GM12878 (cell line): ENCODE results near the gene TSKU. TPM values are rescaled to one million over a fixed set of nuclear protein-coding genes. Genes with fewer than 3 reads are reported as not detected.

ENCODE experiments used
- ATAC-seq: fragments of 200-7000 bp; cut with Tn5 transposase; 3 replicates; pipeline ENCODE4 v1.9.1; 2020; ENCODE audit warnings: mild to moderate bottlenecking, moderate library complexity
- BruUV-seq: library from RNA; stranded (reverse); fragments of 400-500 nt; replicated peaks from 2 replicates; lab custom pipeline; 2021; lab: Mats Ljungman, UMichigan
- CTCF ChIA-PET: fragments of 300-600 bp; sonication (Branson Sonifier 250); formaldehyde crosslinking; extraction: SDS; loops from one replicate; lab custom pipeline; 2021; ENCODE audit warnings: inconsistent platforms; lab: Yijun Ruan, JAX
- POLR2A ChIA-PET: fragments of 350-600 bp; formaldehyde crosslinking; extraction: SDS; loops from one replicate; lab custom pipeline; 2021; ENCODE audit warnings: inconsistent platforms; lab: Charles Lee
- RAD21 ChIA-PET: fragments of 300-600 bp; sonication (Branson Sonifier 250); formaldehyde crosslinking; loops from one replicate; lab custom pipeline; 2023; ENCODE audit warnings: antibody characterized with exemption; ENCODE audit not compliant: unreplicated experiment; lab: Charles Lee
- SMC1A ChIA-PET: fragments of 300-600 bp; sonication (Branson Sonifier 250); formaldehyde crosslinking; loops from one replicate; lab custom pipeline; 2023; ENCODE audit not compliant: unreplicated experiment, uncharacterized antibody; lab: Charles Lee
- DNase-seq: peaks from one replicate; pipeline ENCODE4 v3.0.0-alpha.2; 2011; ENCODE audit warnings: low read depth, low spot score
- FAIRE-seq: peaks from 3 replicates; lab custom pipeline; 2011; peaks lifted over from hg19 to GRCh38; lab: Jason Lieb, UNC
- H2AFZ ChIP-seq: 2 replicates; pipeline ENCODE4 v1.6.0; 2011; ENCODE audit warnings: low read depth, low read length, control low read depth; ENCODE audit not compliant: control insufficient read depth
- H3K27ac ChIP-seq: 2 replicates; pipeline ENCODE4 v1.5.1; 2011; ENCODE audit warnings: control low read depth; ENCODE audit not compliant: control insufficient read depth, insufficient read depth
- H3K27me3 ChIP-seq, 2 experiments: replicated peaks in 1 of 2; 2 replicates each; pipeline versions ENCODE4 v1.6.0 to v1.6.1; 2011; ENCODE audit warnings: low read length in 1 of 2; ENCODE audit not compliant: control insufficient read depth in 2 of 2, insufficient read depth in 2 of 2
- H3K36me3 ChIP-seq, 2 experiments: 2 replicates each; pipeline ENCODE4 v1.5.1; 2011; ENCODE audit warnings: low read length in 1 of 2; ENCODE audit not compliant: control insufficient read depth in 2 of 2, insufficient read depth in 2 of 2
- H3K4me1 ChIP-seq: 2 replicates; pipeline ENCODE4 v1.6.1; 2011; ENCODE audit warnings: mild to moderate bottlenecking, low read length, moderate library complexity, mixed read lengths; ENCODE audit not compliant: control insufficient read depth, insufficient read depth
- H3K4me2 ChIP-seq: 2 replicates; pipeline ENCODE4 v1.6.0; 2011; ENCODE audit warnings: control low read depth; ENCODE audit not compliant: control insufficient read depth, insufficient read depth
- H3K4me3 ChIP-seq: fragments of 200-600 bp; sonication (generic); 2 replicates; pipeline ENCODE4 v1.5.1; 2016
- H3K79me2 ChIP-seq: 2 replicates; pipeline ENCODE4 v1.6.0; 2011; ENCODE audit warnings: low read length; ENCODE audit not compliant: control insufficient read depth, insufficient read depth
- H3K9ac ChIP-seq: 2 replicates; pipeline ENCODE4 v1.8.0; 2011; ENCODE audit warnings: low read length, control low read depth, mixed read lengths; ENCODE audit not compliant: control insufficient read depth, insufficient read depth
- H3K9me3 ChIP-seq: replicated peaks from 3 replicates; pipeline ENCODE4 v1.5.1; 2011; ENCODE audit warnings: mild to moderate bottlenecking, low read length; ENCODE audit not compliant: control insufficient read depth, insufficient read depth
- H4K20me1 ChIP-seq: 2 replicates; pipeline ENCODE4 v1.6.0; 2011; ENCODE audit not compliant: control insufficient read depth, insufficient read depth
- BRCA1 ChIP-seq: IDR thresholded peaks from 2 replicates; pipeline ENCODE4 v1.6.1; 2011; ENCODE audit warnings: low read depth, low read length, improper control_type of control experiment
- CREM ChIP-seq: IDR thresholded peaks from 2 replicates; pipeline ENCODE4 v1.6.1; 2014; ENCODE audit warnings: antibody characterized with exemption, low read depth
- E4F1 ChIP-seq: fragments of 450-650 bp; IDR thresholded peaks from 2 replicates; pipeline ENCODE4 v1.6.1; 2018; ENCODE audit warnings: borderline replicate concordance, mild to moderate bottlenecking; ENCODE audit not compliant: partially characterized antibody
- EGR1 ChIP-seq, 2 experiments: IDR thresholded peaks; 1 replicate in 1 of 2; 2 replicates in 1 of 2; pipeline ENCODE4 v1.6.1; 2011 to 2012; ENCODE audit warnings: low read depth in 2 of 2, low read length in 2 of 2, borderline replicate concordance in 1 of 2, mild to moderate bottlenecking in 1 of 2, moderate library complexity in 1 of 2
- ELK1 ChIP-seq: IDR thresholded peaks from 2 replicates; pipeline ENCODE4 v1.6.1; 2012; ENCODE audit warnings: low read depth, low read length, improper control_type of control experiment
- EP300 ChIP-seq, 2 experiments: fragments of 150-350 bp in 1 of 2; IDR thresholded peaks; 2 replicates each; pipeline ENCODE4 v1.6.1; 2011 to 2012; ENCODE audit warnings: low read depth in 2 of 2, low read length in 2 of 2, borderline replicate concordance in 1 of 2, improper control_type of control experiment in 1 of 2, inconsistent platforms in 1 of 2; ENCODE audit not compliant: control insufficient read depth in 1 of 2
- HCFC1 ChIP-seq: fragments of 150-350 bp; IDR thresholded peaks from 2 replicates; pipeline ENCODE4 v1.6.1; 2014; ENCODE audit warnings: low read length
- MYC ChIP-seq: IDR thresholded peaks from 2 replicates; pipeline ENCODE4 v1.6.1; 2011; ENCODE audit warnings: mild to moderate bottlenecking, low read length, moderate library complexity, inconsistent platforms; ENCODE audit not compliant: insufficient read depth, insufficient replicate concordance, insufficient read length, severe bottlenecking
- SMAD5 ChIP-seq: IDR thresholded peaks from 2 replicates; pipeline ENCODE4 v1.6.1; 2016; ENCODE audit warnings: antibody characterized with exemption, low read depth
- SP1 ChIP-seq: IDR thresholded peaks from one replicate; pipeline ENCODE4 v1.6.1; 2011; ENCODE audit warnings: low read depth, low read length
- ZBTB33 ChIP-seq: fragments of 450-650 bp; IDR thresholded peaks from 2 replicates; pipeline ENCODE4 v1.6.1; 2017; ENCODE audit warnings: mild to moderate bottlenecking
- WGBS: methylation state at CpG from one replicate; pipeline ENCODE4 v1.1.6; 2016; ENCODE audit warnings: low lambda C conversion rate; ENCODE audit not compliant: insufficient replicate concordance, insufficient coverage; ENCODE audit errors: missing lambda C conversion rate; 5-methylcytosine and 5-hydroxymethylcytosine counted together
- in situ Hi-C: fragments of 300-500 bp; cut with MboI; formaldehyde crosslinking; loops from 9 replicates; pipeline ENCODE4 v1.14.3; 2018; ENCODE audit warnings: mixed read lengths
- intact Hi-C: fragments of 100-400 bp; cut with micrococcal nuclease; formaldehyde crosslinking; loops from one replicate; pipeline ENCODE4 v1.14.2; 2022; ENCODE audit not compliant: unreplicated experiment
- polyA plus RNA-seq, 11 experiments: library from polyadenylated mRNA; depleted of rRNA in 4 of 11; unstranded in 6 of 11; stranded (reverse) in 5 of 11; fragments of >200 nt; fragmentation: Nextera tagmentation in 4 of 11; fragmentation: Illumina TruSeq in 1 of 11; extraction: Ambion mirVana in 4 of 11; extraction: Trizol in 1 of 11; gene quantifications; 1 replicate in 1 of 11; 2 replicates in 10 of 11; pipeline versions ENCODE4 v1.2.1 to v1.2.3, GENCODE V29; 2011 to 2016; ENCODE audit warnings: inconsistent platforms in 2 of 11, missing spikeins in 2 of 11, low read depth in 1 of 11
- total RNA-seq, 4 experiments: library from RNA; depleted of rRNA in 3 of 4; stranded (reverse); fragments of >200 nt in 3 of 4; fragmentation: Illumina TruSeq in 1 of 4; extraction: Trizol in 1 of 4; gene quantifications; 2 replicates each; pipeline versions ENCODE4 v1.2.1 to v1.2.3, GENCODE V29; 2013 to 2021
- TF ChIP-seq, protein P1 (sequence below): IDR thresholded peaks from 2 replicates; pipeline ENCODE4 v1.6.1; 2012; ENCODE audit warnings: improper control_type of control experiment, low read depth, low read length; ENCODE audit not compliant: insufficient replicate concordance

The TSKU gene
- total and polyA plus RNA-seq, 10 of the 15 experiments (the other 5 are each of a cell fraction or from before 2014, with no cell fraction given) = 0.04 to 1.5 (median 0.62) TPM

DNA sequence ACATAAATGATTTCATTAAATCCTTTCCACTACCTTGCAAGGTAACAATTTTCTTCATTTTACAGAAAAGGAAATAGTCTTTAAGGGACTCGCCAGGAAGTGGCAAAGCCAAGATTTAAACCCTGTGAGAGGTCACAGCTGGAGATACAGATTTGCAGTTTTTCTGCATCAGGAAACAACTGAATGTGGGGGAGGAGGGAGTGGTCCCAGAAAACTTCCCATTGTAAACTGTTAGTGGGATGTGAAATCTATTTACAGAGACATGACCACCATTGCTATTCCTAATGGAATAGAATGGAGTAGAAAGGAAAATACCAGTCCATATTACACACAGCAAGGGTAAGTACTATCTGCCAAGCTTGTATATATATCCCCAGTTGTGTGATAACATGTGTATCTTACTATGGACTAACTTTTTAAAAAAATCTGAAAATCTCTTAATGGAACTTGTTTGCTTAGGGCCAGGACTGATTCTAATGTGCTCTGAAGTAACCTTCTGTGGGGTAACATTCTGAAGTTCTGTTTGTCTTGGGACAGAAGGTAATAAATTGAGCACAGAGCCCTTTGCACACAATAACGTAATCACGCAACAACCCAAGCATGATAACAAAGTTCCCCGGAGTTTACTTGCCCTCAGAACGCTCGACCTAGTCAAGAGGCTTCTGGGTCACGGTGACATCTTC, 10.9 kb upstream of the TSKU start:
- H3K36me3 ChIP-seq = no peaks in the 10 kb centered on the region
- H4K20me1 ChIP-seq = no peaks in the 10 kb centered on the region
- WGBS = 31% methylated on average over 7 of the region's 7 CpGs
- no peak for ATAC-seq
- no peak overlapping the region for H3K27ac ChIP-seq
- H3K9ac ChIP-seq = no peak overlapping the region
- ChIA-PET RAD21 (no interaction called here), POLR2A (no interaction called here), CTCF (no interaction called here), SMC1A (no interaction called here)
- DNase-seq = no peak
- no peak overlapping the region for H3K4me3 ChIP-seq
- no peak overlapping the region for H2AFZ ChIP-seq
- H3K4me2 ChIP-seq = no peak overlapping the region
- no TSS peak for BruUV-seq
- in situ Hi-C loops = no loop called here
- no peak for FAIRE-seq
- intact Hi-C loops = no loop called here
- no peaks in the 10 kb centered on the region; a peak in 2 of 4 replicates for H3K27me3 ChIP-seq
- H3K4me1 ChIP-seq = peaks cover 7% of the 10 kb centered on the region
- TF ChIP-seq EGR1 (IDR thresholded peaks at IDR 0.05; ENCODE audit: borderline replicate concordance in 1 of 2, low read depth in 2 of 2, low read length in 2 of 2) = no peak
- TF ChIP-seq HCFC1 = no peak
- no peak for TF ChIP-seq E4F1
- TF ChIP-seq SP1 = no peak
- TF ChIP-seq, protein P1, sequence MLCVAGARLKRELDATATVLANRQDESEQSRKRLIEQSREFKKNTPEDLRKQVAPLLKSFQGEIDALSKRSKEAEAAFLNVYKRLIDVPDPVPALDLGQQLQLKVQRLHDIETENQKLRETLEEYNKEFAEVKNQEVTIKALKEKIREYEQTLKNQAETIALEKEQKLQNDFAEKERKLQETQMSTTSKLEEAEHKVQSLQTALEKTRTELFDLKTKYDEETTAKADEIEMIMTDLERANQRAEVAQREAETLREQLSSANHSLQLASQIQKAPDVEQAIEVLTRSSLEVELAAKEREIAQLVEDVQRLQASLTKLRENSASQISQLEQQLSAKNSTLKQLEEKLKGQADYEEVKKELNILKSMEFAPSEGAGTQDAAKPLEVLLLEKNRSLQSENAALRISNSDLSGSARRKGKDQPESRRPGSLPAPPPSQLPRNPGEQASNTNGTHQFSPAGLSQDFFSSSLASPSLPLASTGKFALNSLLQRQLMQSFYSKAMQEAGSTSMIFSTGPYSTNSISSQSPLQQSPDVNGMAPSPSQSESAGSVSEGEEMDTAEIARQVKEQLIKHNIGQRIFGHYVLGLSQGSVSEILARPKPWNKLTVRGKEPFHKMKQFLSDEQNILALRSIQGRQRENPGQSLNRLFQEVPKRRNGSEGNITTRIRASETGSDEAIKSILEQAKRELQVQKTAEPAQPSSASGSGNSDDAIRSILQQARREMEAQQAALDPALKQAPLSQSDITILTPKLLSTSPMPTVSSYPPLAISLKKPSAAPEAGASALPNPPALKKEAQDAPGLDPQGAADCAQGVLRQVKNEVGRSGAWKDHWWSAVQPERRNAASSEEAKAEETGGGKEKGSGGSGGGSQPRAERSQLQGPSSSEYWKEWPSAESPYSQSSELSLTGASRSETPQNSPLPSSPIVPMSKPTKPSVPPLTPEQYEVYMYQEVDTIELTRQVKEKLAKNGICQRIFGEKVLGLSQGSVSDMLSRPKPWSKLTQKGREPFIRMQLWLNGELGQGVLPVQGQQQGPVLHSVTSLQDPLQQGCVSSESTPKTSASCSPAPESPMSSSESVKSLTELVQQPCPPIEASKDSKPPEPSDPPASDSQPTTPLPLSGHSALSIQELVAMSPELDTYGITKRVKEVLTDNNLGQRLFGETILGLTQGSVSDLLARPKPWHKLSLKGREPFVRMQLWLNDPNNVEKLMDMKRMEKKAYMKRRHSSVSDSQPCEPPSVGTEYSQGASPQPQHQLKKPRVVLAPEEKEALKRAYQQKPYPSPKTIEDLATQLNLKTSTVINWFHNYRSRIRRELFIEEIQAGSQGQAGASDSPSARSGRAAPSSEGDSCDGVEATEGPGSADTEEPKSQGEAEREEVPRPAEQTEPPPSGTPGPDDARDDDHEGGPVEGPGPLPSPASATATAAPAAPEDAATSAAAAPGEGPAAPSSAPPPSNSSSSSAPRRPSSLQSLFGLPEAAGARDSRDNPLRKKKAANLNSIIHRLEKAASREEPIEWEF = no peak
- TF ChIP-seq SMAD5 = no peak
- no peak for TF ChIP-seq EP300 (IDR thresholded peaks at IDR 0.05; ENCODE audit: borderline replicate concordance in 1 of 2, control insufficient read depth in 1 of 2, low read depth in 2 of 2, low read length in 2 of 2)
- TF ChIP-seq CREM = no peak
- TF ChIP-seq MYC = no peak
- no peak for TF ChIP-seq ELK1
- no peak for TF ChIP-seq BRCA1
- no peak for TF ChIP-seq ZBTB33
- H3K79me2 ChIP-seq = no peaks in the 10 kb centered on the region
- peaks cover 5% of the 10 kb centered on the region; the same call in 2 of the 3 replicates for H3K9me3 ChIP-seq
